Measurements from ENCODE around the gene PLA1A. TPM values are rescaled to one million over a fixed set of nuclear protein-coding genes. Genes with fewer than 3 reads are reported as not detected.

The PLA1A gene
- total and polyA plus RNA-seq, 2 of the 4 experiments (the other 2 are of a cell fraction) = not detected

DNA sequence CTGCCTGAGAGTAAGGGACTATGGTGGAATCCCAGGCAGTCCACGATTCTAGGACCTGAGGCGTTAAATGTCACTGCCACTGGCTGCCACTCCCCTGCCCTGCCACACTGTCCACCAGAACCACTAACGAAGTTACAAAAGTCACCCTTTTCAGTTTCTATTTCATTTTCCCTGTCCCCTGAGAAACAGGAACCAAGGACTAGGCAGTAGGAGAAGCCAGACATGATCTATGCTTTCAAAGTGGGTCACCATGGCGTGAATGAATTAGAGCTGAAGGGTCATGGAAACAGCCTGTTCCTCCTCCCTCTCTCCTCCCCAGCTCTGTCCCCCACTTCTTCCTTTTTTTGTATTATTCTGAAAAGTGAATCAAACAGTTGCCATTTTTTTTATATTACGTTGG is 27.5 kb upstream of the PLA1A start:
- no peak overlapping the region for H2BK15ac ChIP-seq (ENCODE audit: low read depth, low read length)
- DNase-seq (no peak), ATAC-seq (ENCODE audit: low read depth) (no peak)
- H3K36me3 ChIP-seq (ENCODE audit: control insufficient read depth, insufficient read depth, low read length) = no peaks in the 10 kb centered on the region
- H3K9me3 ChIP-seq (ENCODE audit: control insufficient read depth, insufficient read depth, low read length) = no peaks in the 10 kb centered on the region
- H3K4me1 ChIP-seq (ENCODE audit: control insufficient read depth, insufficient read depth, low read length) = no peaks in the 10 kb centered on the region
- H3K4me3 ChIP-seq (ENCODE audit: insufficient read depth, low read depth, low read length) = no peak overlapping the region
- H3K56ac ChIP-seq (ENCODE audit: extremely low read depth, insufficient read depth, low read length) = no peak overlapping the region
- in situ Hi-C loops (cut with MboI; ENCODE audit: low sequenced_read_pairs) (no loop called here), dilution Hi-C loops (cut with HindIII; ENCODE audit: low sequenced_read_pairs, unreplicated experiment) (no loop called here), intact Hi-C loops (cut with micrococcal nuclease) (no loop called here)
- ChIA-PET POLR2A (ENCODE audit: unreplicated experiment) (no interaction called here), CTCF (no interaction called here)
- H4K5ac ChIP-seq (ENCODE audit: low read depth, low read length) = no peak overlapping the region
- H2BK120ac ChIP-seq (ENCODE audit: low read depth, low read length) = no peak overlapping the region
- H4K91ac ChIP-seq (ENCODE audit: insufficient read depth, low read depth, low read length) = no peak overlapping the region
- H3K79me1 ChIP-seq (ENCODE audit: low read depth in 1 of 2, low read length in 2 of 2) = no peaks in the 10 kb centered on the region
- H3K14ac ChIP-seq (replicated peaks; ENCODE audit: low read depth, low read length) = no peak overlapping the region
- no TSS peak for BruUV-seq (replicated peaks)
- no peak overlapping the region for H2AK9ac ChIP-seq (replicated peaks; ENCODE audit: low read depth, low read length, poor library complexity)
- H4K8ac ChIP-seq (ENCODE audit: low read depth in 2 of 2, low read length in 2 of 2) = no peak overlapping the region
- H4K20me1 ChIP-seq (ENCODE audit: insufficient read depth, low read length) = no peaks in the 10 kb centered on the region
- H3K27me3 ChIP-seq (ENCODE audit: control insufficient read depth, insufficient read depth, low read length) = peaks cover 4% of the 10 kb centered on the region
- H2BK5ac ChIP-seq (ENCODE audit: low read depth, low read length, poor library complexity, severe bottlenecking) = no peak overlapping the region
- no peak overlapping the region for H3K27ac ChIP-seq (ENCODE audit: insufficient read depth, low read length)
- H2AK5ac ChIP-seq (ENCODE audit: low read depth, low read length) = no peak overlapping the region
- H3K18ac ChIP-seq (ENCODE audit: low read depth, low read length) = no peak overlapping the region
- no peak overlapping the region for H3K4me2 ChIP-seq (ENCODE audit: low read depth, low read length)
- H3K4ac ChIP-seq (ENCODE audit: low read depth, low read length) = no peak overlapping the region
- H2AFZ ChIP-seq (replicated peaks; ENCODE audit: low read length, poor library complexity) = no peak overlapping the region
- no peak overlapping the region for H3K23ac ChIP-seq (ENCODE audit: low read depth, low read length)
- no CpG with 5 or more reads among the region's 5 CpGs for WGBS, 2 experiments (ENCODE audit: extremely low coverage in 2 of 2, insufficient read length in 1 of 2)
- H3K9ac ChIP-seq (ENCODE audit: low read depth, low read length) = no peak overlapping the region
- TF ChIP-seq RAD21 (IDR thresholded peaks at IDR 0.05; ENCODE audit: low read length) = no peak
- H3K9me1 ChIP-seq (ENCODE audit: insufficient read depth, low read length) = no peaks in the 10 kb centered on the region
- H2BK20ac ChIP-seq (ENCODE audit: low read depth, low read length) = no peak overlapping the region

Data from IMR-90 (cell line).